HepG2 (cell line): Measurements from ENCODE around the gene CPZ. TPM values are rescaled to one million over a fixed set of nuclear protein-coding genes. Genes with fewer than 3 reads are reported as not detected.

ENCODE experiments used
- DRAP1 ChIP-seq: IDR thresholded peaks from 2 replicates; pipeline ENCODE4 v1.6.1; 2016; ENCODE audit warnings: missing genetic modification reagents, missing compliant biosample characterization
- HMGXB4 ChIP-seq, 2 experiments: sonication (generic) in 1 of 2; formaldehyde crosslinking in 1 of 2; IDR thresholded peaks; 2 replicates each; pipeline versions ENCODE4 v1.4.0 to v1.6.1; 2018 to 2020; ENCODE audit warnings: missing genetic modification reagents in 2 of 2, borderline replicate concordance in 1 of 2, low read depth in 1 of 2, mild to moderate bottlenecking in 1 of 2, missing biosample characterization in 1 of 2
- KLF12 ChIP-seq: sonication (generic); formaldehyde crosslinking; IDR thresholded peaks from 2 replicates; pipeline ENCODE4 v1.4.0; 2020; ENCODE audit warnings: missing genetic modification reagents, borderline replicate concordance
- NCOA5 ChIP-seq: sonication (generic); formaldehyde crosslinking; IDR thresholded peaks from 2 replicates; pipeline ENCODE4 v1.4.0; 2020; ENCODE audit warnings: missing genetic modification reagents
- NKX3-1 ChIP-seq: sonication (generic); formaldehyde crosslinking; IDR thresholded peaks from 2 replicates; pipeline ENCODE4 v1.5.0; 2020; ENCODE audit warnings: missing genetic modification reagents
- TBX3 ChIP-seq: fragments of 450-650 bp; IDR thresholded peaks from 2 replicates; pipeline ENCODE4 v1.6.1; 2017; ENCODE audit warnings: antibody characterized with exemption, mild to moderate bottlenecking, inconsistent platforms, borderline replicate concordance
- ZNF383 ChIP-seq: sonication (generic); formaldehyde crosslinking; IDR thresholded peaks from 2 replicates; pipeline ENCODE4 v1.4.0; 2020; ENCODE audit warnings: missing genetic modification reagents, mild to moderate bottlenecking, borderline replicate concordance
- ZNF781 ChIP-seq: sonication (generic); formaldehyde crosslinking; IDR thresholded peaks from 2 replicates; pipeline ENCODE4 v1.5.1; 2020; ENCODE audit warnings: borderline replicate concordance, mild to moderate bottlenecking, missing genetic modification reagents; ENCODE audit errors: not compliant biosample characterization
- polyA plus RNA-seq, 8 experiments: library from polyadenylated mRNA; depleted of rRNA in 3 of 8; stranded (reverse) in 7 of 8; unstranded in 1 of 8; fragments of >200 nt; fragmentation: Illumina TruSeq in 4 of 8; extraction: Trizol in 4 of 8; gene quantifications; 2 replicates each; pipeline versions ENCODE4 v1.2.1 to v1.2.3, GENCODE V29; 2011 to 2016; ENCODE audit warnings: low read depth in 4 of 8, missing spikeins in 1 of 8, mixed read lengths in 1 of 8; ENCODE audit not compliant: insufficient read depth in 1 of 8
- total RNA-seq, 5 experiments: library from RNA; depleted of rRNA; stranded (reverse); fragments of >200 nt; fragmentation: Illumina TruSeq; extraction: Trizol; gene quantifications; 2 replicates each; pipeline ENCODE4 v1.2.3, GENCODE V29; 2016; ENCODE audit warnings: low read depth in 1 of 5
- TF ChIP-seq, protein P1 (sequence below): sonication (generic); formaldehyde crosslinking; IDR thresholded peaks from 2 replicates; pipeline ENCODE4 v1.5.1; 2020; ENCODE audit warnings: mild to moderate bottlenecking, missing genetic modification reagents, moderate library complexity
- TF ChIP-seq, protein P2 (sequence below): sonication (generic); formaldehyde crosslinking; IDR thresholded peaks from 2 replicates; pipeline ENCODE4 v1.5.0; 2020; ENCODE audit warnings: mild to moderate bottlenecking, missing genetic modification reagents, borderline replicate concordance
- TF ChIP-seq, protein P3 (sequence below): sonication (generic); formaldehyde crosslinking; IDR thresholded peaks from 2 replicates; pipeline ENCODE4 v1.5.1; 2020; ENCODE audit warnings: missing genetic modification reagents, mild to moderate bottlenecking, borderline replicate concordance
- TF ChIP-seq, protein P4 (sequence below): sonication (generic); formaldehyde crosslinking; conservative IDR thresholded peaks from 2 replicates; pipeline ENCODE4 v1.4.0; 2020; ENCODE audit warnings: missing genetic modification reagents

Gene CPZ
- total and polyA plus RNA-seq, 2 of the 13 experiments (the other 11 are each of a cell fraction or from before 2014, with no cell fraction given), result 0.58 to 0.61 TPM

DNA sequence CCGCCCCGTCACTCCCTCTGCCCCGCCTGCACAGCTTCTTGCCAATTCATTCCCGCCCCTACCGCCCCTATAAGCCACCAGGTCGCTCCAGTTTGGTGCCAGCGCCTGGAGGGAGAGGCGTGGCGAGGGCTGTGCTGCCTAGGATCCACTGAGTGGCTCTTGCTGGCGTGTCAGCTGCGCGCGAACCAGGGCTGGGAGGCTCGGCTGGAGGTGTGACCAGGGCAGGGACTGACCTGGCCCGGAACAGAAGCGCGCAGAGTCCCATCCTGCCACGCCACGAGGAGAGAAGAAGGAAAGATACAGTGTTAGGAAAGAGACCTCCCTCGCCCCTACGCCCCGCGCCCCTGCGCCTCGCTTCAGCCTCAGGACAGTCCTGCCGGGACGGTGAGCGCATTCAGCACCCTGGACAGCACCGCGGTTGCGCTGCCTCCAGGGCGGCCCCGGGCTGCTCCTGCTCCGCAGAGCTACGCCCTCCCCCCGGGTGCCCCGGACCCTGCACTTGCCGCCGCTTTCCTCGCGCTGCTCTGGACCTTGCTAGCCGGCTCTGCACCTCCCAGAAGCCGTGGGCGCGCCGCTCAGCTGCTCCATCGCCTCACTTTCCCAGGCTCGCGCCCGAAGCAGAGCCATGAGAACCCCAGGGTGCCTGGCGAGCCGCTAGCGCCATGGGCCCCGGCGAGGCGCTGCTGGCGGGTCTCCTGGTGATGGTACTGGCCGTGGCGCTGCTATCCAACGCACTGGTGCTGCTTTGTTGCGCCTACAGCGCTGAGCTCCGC lies 12.1 kb upstream of the CPZ start, which contains the start of gene GPR78 (continued):
- TF ChIP-seq DRAP1 (CRISPR knock-in tag), result no peak
- TF ChIP-seq, protein P1, sequence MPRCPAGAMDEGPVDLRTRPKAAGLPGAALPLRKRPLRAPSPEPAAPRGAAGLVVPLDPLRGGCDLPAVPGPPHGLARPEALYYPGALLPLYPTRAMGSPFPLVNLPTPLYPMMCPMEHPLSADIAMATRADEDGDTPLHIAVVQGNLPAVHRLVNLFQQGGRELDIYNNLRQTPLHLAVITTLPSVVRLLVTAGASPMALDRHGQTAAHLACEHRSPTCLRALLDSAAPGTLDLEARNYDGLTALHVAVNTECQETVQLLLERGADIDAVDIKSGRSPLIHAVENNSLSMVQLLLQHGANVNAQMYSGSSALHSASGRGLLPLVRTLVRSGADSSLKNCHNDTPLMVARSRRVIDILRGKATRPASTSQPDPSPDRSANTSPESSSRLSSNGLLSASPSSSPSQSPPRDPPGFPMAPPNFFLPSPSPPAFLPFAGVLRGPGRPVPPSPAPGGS (CRISPR knock-in tag), result 0 out of 2 replicates have a peak, but pooled peaks have one; percentile 39
- TF ChIP-seq ZNF383 (CRISPR knock-in tag), result no peak
- no peak for TF ChIP-seq KLF12 (CRISPR knock-in tag)
- TF ChIP-seq HMGXB4 (CRISPR knock-in tag; IDR thresholded peaks at IDR 0.05; ENCODE audit: borderline replicate concordance in 1 of 2, low read depth in 1 of 2), result no peak
- no peak for TF ChIP-seq NCOA5 (CRISPR knock-in tag)
- peak; percentile 91 for TF ChIP-seq NKX3-1
- TF ChIP-seq, protein P2, sequence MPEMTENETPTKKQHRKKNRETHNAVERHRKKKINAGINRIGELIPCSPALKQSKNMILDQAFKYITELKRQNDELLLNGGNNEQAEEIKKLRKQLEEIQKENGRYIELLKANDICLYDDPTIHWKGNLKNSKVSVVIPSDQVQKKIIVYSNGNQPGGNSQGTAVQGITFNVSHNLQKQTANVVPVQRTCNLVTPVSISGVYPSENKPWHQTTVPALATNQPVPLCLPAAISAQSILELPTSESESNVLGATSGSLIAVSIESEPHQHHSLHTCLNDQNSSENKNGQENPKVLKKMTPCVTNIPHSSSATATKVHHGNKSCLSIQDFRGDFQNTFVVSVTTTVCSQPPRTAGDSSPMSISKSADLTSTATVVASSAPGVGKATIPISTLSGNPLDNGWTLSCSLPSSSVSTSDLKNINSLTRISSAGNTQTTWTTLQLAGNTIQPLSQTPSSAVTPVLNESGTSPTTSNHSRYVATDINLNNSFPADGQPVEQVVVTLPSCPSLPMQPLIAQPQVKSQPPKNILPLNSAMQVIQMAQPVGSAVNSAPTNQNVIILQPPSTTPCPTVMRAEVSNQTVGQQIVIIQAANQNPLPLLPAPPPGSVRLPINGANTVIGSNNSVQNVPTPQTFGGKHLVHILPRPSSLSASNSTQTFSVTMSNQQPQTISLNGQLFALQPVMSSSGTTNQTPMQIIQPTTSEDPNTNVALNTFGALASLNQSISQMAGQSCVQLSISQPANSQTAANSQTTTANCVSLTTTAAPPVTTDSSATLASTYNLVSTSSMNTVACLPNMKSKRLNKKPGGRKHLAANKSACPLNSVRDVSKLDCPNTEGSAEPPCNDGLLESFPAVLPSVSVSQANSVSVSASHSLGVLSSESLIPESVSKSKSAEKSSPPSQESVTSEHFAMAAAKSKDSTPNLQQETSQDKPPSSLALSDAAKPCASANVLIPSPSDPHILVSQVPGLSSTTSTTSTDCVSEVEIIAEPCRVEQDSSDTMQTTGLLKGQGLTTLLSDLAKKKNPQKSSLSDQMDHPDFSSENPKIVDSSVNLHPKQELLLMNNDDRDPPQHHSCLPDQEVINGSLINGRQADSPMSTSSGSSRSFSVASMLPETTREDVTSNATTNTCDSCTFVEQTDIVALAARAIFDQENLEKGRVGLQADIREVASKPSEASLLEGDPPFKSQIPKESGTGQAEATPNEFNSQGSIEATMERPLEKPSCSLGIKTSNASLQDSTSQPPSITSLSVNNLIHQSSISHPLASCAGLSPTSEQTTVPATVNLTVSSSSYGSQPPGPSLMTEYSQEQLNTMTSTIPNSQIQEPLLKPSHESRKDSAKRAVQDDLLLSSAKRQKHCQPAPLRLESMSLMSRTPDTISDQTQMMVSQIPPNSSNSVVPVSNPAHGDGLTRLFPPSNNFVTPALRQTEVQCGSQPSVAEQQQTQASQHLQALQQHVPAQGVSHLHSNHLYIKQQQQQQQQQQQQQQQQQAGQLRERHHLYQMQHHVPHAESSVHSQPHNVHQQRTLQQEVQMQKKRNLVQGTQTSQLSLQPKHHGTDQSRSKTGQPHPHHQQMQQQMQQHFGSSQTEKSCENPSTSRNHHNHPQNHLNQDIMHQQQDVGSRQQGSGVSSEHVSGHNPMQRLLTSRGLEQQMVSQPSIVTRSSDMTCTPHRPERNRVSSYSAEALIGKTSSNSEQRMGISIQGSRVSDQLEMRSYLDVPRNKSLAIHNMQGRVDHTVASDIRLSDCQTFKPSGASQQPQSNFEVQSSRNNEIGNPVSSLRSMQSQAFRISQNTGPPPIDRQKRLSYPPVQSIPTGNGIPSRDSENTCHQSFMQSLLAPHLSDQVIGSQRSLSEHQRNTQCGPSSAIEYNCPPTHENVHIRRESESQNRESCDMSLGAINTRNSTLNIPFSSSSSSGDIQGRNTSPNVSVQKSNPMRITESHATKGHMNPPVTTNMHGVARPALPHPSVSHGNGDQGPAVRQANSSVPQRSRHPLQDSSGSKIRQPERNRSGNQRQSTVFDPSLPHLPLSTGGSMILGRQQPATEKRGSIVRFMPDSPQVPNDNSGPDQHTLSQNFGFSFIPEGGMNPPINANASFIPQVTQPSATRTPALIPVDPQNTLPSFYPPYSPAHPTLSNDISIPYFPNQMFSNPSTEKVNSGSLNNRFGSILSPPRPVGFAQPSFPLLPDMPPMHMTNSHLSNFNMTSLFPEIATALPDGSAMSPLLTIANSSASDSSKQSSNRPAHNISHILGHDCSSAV, result no peak
- TF ChIP-seq, protein P3, sequence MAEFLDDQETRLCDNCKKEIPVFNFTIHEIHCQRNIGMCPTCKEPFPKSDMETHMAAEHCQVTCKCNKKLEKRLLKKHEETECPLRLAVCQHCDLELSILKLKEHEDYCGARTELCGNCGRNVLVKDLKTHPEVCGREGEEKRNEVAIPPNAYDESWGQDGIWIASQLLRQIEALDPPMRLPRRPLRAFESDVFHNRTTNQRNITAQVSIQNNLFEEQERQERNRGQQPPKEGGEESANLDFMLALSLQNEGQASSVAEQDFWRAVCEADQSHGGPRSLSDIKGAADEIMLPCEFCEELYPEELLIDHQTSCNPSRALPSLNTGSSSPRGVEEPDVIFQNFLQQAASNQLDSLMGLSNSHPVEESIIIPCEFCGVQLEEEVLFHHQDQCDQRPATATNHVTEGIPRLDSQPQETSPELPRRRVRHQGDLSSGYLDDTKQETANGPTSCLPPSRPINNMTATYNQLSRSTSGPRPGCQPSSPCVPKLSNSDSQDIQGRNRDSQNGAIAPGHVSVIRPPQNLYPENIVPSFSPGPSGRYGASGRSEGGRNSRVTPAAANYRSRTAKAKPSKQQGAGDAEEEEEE, result no peak
- TF ChIP-seq, protein P4, sequence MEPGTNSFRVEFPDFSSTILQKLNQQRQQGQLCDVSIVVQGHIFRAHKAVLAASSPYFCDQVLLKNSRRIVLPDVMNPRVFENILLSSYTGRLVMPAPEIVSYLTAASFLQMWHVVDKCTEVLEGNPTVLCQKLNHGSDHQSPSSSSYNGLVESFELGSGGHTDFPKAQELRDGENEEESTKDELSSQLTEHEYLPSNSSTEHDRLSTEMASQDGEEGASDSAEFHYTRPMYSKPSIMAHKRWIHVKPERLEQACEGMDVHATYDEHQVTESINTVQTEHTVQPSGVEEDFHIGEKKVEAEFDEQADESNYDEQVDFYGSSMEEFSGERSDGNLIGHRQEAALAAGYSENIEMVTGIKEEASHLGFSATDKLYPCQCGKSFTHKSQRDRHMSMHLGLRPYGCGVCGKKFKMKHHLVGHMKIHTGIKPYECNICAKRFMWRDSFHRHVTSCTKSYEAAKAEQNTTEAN (CRISPR knock-in tag), result no peak; the same call in 1 of the 2 replicates
- TF ChIP-seq TBX3, result no peak
- peak; percentile 32 for TF ChIP-seq ZNF781 (CRISPR knock-in tag)
